ENCODE measurements around the gene SLC9A5.

The SLC9A5 gene

DNA sequence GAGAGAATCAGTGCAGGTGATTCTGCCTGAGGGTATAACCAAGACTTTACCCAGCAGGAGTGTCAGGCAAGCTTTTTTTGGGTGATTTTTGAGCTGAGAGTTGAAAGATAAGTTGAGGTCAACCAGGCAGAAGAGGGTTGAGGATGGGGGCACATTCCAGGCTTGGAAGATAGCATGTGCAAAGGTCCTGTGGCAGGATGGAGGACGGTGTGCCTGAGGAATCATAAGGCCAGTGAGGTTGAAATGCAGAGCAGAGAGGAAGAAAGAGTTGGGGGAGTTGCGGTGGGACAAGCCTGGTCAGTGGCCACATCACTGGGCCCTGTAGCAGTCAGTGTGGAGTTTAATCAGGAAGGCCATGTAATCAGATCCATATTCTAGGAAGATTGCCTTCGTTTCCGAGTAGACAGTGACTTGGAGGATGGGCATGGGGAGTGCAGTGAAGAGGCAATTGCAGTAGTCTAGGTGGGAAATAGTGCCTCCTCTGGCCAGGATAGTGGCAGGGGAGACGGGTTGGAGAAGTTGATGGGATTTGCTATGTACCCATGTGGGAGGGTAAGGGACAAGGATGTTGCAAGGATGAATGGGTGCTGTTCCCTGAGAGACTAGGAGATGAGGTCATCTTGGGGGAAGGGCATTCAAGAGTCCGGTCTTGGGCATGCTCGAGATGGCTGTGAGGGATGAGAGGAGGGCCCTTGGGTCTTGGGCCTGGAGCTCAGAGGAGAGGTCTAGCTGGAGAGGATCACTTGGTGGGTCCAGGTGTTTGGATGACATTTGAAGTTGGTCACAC is 34.5 kb downstream of the SLC9A5 start:
- no peak for DNase-seq (ENCODE audit: low read depth)
- TF ChIP-seq, protein P1, sequence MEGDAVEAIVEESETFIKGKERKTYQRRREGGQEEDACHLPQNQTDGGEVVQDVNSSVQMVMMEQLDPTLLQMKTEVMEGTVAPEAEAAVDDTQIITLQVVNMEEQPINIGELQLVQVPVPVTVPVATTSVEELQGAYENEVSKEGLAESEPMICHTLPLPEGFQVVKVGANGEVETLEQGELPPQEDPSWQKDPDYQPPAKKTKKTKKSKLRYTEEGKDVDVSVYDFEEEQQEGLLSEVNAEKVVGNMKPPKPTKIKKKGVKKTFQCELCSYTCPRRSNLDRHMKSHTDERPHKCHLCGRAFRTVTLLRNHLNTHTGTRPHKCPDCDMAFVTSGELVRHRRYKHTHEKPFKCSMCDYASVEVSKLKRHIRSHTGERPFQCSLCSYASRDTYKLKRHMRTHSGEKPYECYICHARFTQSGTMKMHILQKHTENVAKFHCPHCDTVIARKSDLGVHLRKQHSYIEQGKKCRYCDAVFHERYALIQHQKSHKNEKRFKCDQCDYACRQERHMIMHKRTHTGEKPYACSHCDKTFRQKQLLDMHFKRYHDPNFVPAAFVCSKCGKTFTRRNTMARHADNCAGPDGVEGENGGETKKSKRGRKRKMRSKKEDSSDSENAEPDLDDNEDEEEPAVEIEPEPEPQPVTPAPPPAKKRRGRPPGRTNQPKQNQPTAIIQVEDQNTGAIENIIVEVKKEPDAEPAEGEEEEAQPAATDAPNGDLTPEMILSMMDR (IDR thresholded peaks at IDR 0.05; ENCODE audit: low read depth, low read length, missing control alignments): no peak
- H3K4me3 ChIP-seq (ENCODE audit: low read depth, low read length): no peak overlapping the region

DNA sequence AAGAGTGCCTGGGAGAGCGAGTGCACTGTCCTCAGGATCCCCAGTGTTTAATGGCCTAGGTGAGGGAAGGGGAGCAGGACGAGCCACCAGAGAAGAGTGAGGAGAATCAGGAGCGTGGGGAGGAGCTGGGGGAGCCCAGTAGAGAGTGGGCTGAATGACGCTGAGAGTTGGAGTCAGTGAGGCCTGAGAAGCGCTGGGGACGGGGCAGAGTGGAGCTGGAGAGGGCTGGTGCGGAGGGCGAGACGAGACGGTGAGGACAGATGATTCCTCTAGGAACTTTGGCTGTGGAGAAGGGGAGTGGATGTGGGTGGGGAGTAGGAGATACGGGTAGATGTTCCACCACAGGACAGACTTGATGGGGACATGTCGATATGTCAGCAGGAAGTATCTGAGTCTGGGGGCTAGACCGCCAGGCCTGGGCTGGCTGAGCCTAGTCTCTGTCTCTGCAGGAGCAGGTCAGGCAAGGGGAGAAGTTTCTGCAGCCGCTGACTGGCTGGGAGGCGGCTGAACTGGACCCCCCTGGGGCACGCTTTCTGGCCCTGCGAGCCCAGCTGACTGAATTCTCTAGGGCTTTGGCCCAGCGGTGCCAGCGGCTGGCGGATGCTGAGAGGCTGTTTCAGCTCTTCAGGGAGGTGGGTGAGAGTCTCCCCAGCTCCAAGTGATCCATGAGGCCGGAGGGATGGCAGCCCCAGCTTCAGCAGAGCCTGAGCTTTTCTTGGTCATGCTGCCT is 35.2 kb downstream of the SLC9A5 start:
- no peak overlapping the region for H3K4me3 ChIP-seq (ENCODE audit: low read depth, low read length)
- TF ChIP-seq, protein P1 (IDR thresholded peaks at IDR 0.05; ENCODE audit: low read depth, low read length, missing control alignments): no peak
- DNase-seq (ENCODE audit: low read depth): no peak

DNA sequence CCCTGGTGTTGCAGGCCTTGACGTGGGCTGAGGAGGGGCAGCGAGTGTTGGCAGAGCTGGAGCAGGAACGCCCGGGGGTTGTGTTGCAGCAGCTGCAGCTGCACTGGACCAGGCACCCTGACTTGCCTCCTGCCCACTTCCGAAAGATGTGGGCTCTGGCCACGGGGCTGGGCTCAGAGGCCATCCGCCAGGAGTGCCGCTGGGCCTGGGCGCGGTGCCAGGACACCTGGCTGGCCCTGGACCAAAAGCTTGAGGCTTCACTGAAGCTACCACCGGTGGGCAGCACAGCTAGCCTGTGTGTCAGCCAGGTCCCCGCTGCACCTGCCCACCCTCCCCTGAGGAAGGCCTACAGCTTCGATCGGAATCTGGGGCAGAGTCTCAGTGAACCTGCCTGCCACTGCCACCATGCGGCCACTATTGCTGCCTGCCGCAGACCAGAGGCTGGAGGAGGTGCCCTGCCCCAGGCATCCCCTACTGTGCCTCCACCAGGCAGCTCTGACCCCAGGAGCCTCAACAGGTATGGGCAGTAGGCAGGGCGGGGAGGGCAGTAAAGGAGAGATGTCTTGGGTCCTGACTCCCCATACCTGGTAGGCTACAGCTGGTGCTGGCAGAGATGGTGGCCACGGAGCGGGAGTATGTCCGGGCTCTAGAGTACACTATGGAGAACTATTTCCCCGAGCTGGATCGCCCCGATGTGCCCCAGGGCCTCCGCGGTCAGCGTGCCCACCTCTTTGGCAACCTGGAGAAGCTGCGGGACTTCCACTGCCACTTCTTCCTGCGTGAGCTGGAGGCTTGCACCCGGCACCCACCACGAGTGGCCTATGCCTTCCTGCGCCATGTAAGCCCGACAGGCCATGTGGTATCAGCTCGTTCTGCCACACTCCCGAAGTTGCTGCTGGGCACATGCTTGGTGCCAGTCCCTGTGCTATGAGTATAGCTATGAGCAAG is 36.2 kb downstream of the SLC9A5 start:
- no peak overlapping the region for H3K4me3 ChIP-seq (ENCODE audit: low read depth, low read length)
- DNase-seq (ENCODE audit: low read depth): no peak
- TF ChIP-seq, protein P1 (IDR thresholded peaks at IDR 0.05; ENCODE audit: low read depth, low read length, missing control alignments): peak; percentile 7

DNA sequence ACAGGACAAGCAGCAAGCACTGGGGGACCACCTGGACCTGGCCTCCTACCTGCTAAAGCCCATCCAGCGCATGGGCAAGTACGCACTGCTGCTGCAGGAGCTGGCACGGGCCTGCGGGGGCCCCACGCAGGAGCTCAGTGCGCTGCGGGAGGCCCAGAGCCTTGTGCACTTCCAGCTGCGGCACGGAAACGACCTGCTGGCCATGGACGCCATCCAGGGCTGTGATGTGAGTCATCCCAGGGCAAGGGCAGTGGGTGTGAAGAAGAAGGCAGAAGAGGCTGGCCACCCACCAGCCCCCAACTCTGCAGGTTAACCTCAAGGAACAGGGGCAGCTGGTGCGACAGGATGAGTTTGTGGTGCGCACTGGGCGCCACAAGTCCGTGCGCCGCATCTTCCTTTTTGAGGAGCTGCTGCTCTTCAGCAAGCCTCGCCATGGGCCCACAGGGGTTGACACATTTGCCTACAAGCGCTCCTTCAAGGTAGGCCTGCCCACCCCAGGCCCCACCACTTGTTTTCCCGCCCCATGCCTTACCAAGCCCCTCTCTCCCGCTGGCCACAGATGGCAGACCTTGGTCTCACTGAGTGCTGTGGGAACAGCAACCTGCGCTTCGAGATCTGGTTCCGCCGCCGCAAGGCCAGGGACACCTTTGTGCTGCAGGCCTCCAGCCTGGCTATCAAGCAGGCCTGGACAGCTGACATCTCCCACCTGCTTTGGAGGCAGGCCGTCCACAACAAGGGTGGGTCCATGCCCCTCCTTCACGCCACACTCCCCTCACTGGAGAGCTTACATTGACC is 37.9 kb downstream of the SLC9A5 start:
- TF ChIP-seq, protein P1 (IDR thresholded peaks at IDR 0.05; ENCODE audit: low read depth, low read length, missing control alignments): no peak
- H3K4me3 ChIP-seq (ENCODE audit: low read depth, low read length): no peak overlapping the region
- no peak for DNase-seq (ENCODE audit: low read depth)

GRCh38 chr16:67287960-67288359 is 39.2 kb downstream of the SLC9A5 start:
- no peak for DNase-seq (ENCODE audit: low read depth)
- no peak overlapping the region for H3K4me3 ChIP-seq (ENCODE audit: low read depth, low read length)
- TF ChIP-seq, protein P1 (IDR thresholded peaks at IDR 0.05; ENCODE audit: low read depth, low read length, missing control alignments): no peak

GRCh38 chr16:67291461-67291860 is 42.7 kb downstream of the SLC9A5 start:
- DNase-seq (ENCODE audit: low read depth): no peak
- TF ChIP-seq, protein P1 (IDR thresholded peaks at IDR 0.05; ENCODE audit: low read depth, low read length, missing control alignments): no peak
- no peak overlapping the region for H3K4me3 ChIP-seq (ENCODE audit: low read depth, low read length)
